GM19025 (cell line): ENCODE results near the gene PFKFB4.
"Not testable (repeated sequence)": the region's sequence is repeated elsewhere in the genome, so short reads cannot be mapped to it uniquely, and the experiment has no call there.

Source experiments
- ATAC-seq: cut with Tn5 transposase; IDR thresholded peaks from one replicate; pipeline ENCODE4 v1.9.1; 2021; ENCODE audit warnings: mild to moderate bottlenecking, low read depth, moderate library complexity; ENCODE audit not compliant: unreplicated experiment

The PFKFB4 gene

GRCh38 chr3:48561045-48561736 is 4.6 kb upstream of the PFKFB4 start:
- no peak for ATAC-seq

- no peak for ATAC-seq
Measured at GRCh38 chr3:48560648-48561018, 4.0 kb upstream of the PFKFB4 start.

- no peak for ATAC-seq
Measured at GRCh38 chr3:48558493-48559134, 2.0 kb upstream of the PFKFB4 start.

GRCh38 chr3:48555949-48556795 is 431 bp downstream of the PFKFB4 start:
- no peak for ATAC-seq

- ATAC-seq: no peak
Measured at GRCh38 chr3:48555231-48555948, 1.2 kb downstream of the PFKFB4 start.

GRCh38 chr3:48553886-48554845 is 2.4 kb downstream of the PFKFB4 start:
- no peak for ATAC-seq

- no peak for ATAC-seq
Measured at GRCh38 chr3:48553361-48553760, 3.2 kb downstream of the PFKFB4 start.

- ATAC-seq: no peak
Measured at GRCh38 chr3:48552111-48552951, 4.3 kb downstream of the PFKFB4 start.

- not testable (repeated sequence) for ATAC-seq
Measured at GRCh38 chr3:48551651-48552050, 5.0 kb downstream of the PFKFB4 start.

- no peak for ATAC-seq
Measured at GRCh38 chr3:48548729-48549705, 7.6 kb downstream of the PFKFB4 start.

GRCh38 chr3:48548126-48548525 is 8.5 kb downstream of the PFKFB4 start:
- no peak for ATAC-seq

GRCh38 chr3:48546203-48546829 is 10.3 kb downstream of the PFKFB4 start:
- ATAC-seq: no peak

GRCh38 chr3:48544141-48544540 is 12.5 kb downstream of the PFKFB4 start:
- no peak for ATAC-seq

GRCh38 chr3:48543271-48543866 is 13.2 kb downstream of the PFKFB4 start:
- no peak for ATAC-seq

- ATAC-seq: no peak
Measured at GRCh38 chr3:48538451-48538850, 18.2 kb downstream of the PFKFB4 start.

- ATAC-seq: no peak
Measured at GRCh38 chr3:48536785-48537184, 19.8 kb downstream of the PFKFB4 start.

- no peak for ATAC-seq
Measured at GRCh38 chr3:48536116-48536515, 20.5 kb downstream of the PFKFB4 start.
